Measurements from ENCODE around the gene FNDC3B. TPM values are rescaled to one million over a fixed set of nuclear protein-coding genes. Genes with fewer than 3 reads are reported as not detected.

Gene FNDC3B
- polyA plus RNA-seq, 2 of the 4 experiments (the other 2 are of a cell fraction) = 29.5 to 33.6 TPM

- TF ChIP-seq, protein P1, sequence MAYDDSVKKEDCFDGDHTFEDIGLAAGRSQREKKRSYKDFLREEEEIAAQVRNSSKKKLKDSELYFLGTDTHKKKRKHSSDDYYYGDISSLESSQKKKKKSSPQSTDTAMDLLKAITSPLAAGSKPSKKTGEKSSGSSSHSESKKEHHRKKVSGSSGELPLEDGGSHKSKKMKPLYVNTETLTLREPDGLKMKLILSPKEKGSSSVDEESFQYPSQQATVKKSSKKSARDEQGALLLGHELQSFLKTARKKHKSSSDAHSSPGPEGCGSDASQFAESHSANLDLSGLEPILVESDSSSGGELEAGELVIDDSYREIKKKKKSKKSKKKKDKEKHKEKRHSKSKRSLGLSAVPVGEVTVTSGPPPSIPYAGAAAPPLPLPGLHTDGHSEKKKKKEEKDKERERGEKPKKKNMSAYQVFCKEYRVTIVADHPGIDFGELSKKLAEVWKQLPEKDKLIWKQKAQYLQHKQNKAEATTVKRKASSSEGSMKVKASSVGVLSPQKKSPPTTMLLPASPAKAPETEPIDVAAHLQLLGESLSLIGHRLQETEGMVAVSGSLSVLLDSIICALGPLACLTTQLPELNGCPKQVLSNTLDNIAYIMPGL (CRISPR knock-in tag; IDR thresholded peaks at IDR 0.05; ENCODE audit: borderline replicate concordance) = no peak
- TF ChIP-seq ZNF302 (CRISPR knock-in tag; IDR thresholded peaks at IDR 0.05) (no peak), RFX5 (IDR thresholded peaks at IDR 0.05) (no peak), HOXB5 (CRISPR knock-in tag; IDR thresholded peaks at IDR 0.05) (no peak), CHD2 (IDR thresholded peaks at IDR 0.05; ENCODE audit: low read length, partially characterized antibody) (no peak), JUN (IDR thresholded peaks at IDR 0.05) (no peak)
These were observed 332.2 kb downstream of the FNDC3B start (continued) for GRCh38 chr3:172371544-172371943.

- POLR2A ChIA-PET = no interaction called here
- no peak overlapping the region for H3K27ac ChIP-seq
- no peak overlapping the region for H3K4me3 ChIP-seq
- no peak overlapping the region for H3K4me2 ChIP-seq
- ATAC-seq = peak in 1 of 2 experiments; percentile 16; a peak in 3 of 6 replicates
- H3K4me1 ChIP-seq = no peaks in the 10 kb centered on the region
- CTCF ChIA-PET = no interaction called here
- 97% methylated on average over 4 of the region's 4 CpGs for WGBS (ENCODE audit: missing lambda C conversion rate)
- H3K9me3 ChIP-seq = no peaks in the 10 kb centered on the region
- DNase-seq (ENCODE audit: low read depth in 1 of 2, low spot score in 1 of 2) = no peak
- TF ChIP-seq POLR2AphosphoS2 (conservative IDR thresholded peaks at IDR 0.05; ENCODE audit: low read length) (0 out of 2 replicates have a peak, but pooled peaks have one; percentile 34), FOSL2 (IDR thresholded peaks at IDR 0.05) (no peak), FOSL2 (CRISPR knock-in tag; IDR thresholded peaks at IDR 0.05) (no peak)
- no peak for FAIRE-seq
These were observed 333.5 kb downstream of the FNDC3B start for GRCh38 chr3:172372895-172373294.

GRCh38 chr3:172373912-172374311 lies 334.5 kb downstream of the FNDC3B start:
- Histone ChIP-seq H3K9me3 (no peaks in the 10 kb centered on the region), H3K4me2 (no peak overlapping the region), H3K4me1 (no peaks in the 10 kb centered on the region), H3K4me3 (no peak overlapping the region), H3K27ac (no peak overlapping the region)
- no peak for ATAC-seq
- DNase-seq (ENCODE audit: low read depth in 1 of 2, low spot score in 1 of 2) = no peak
- POLR2A ChIA-PET = no interaction called here
- CTCF ChIA-PET = interaction anchor here (0.6 kb wide), 1 partner anchor 247 kb away, joined by 3 read pairs; no protein-coding TSS in a partner anchor
- TF ChIP-seq CHD2 (IDR thresholded peaks at IDR 0.05; ENCODE audit: low read length, partially characterized antibody) (no peak), HDAC2 (IDR thresholded peaks at IDR 0.05) (no peak), GATA3 (IDR thresholded peaks at IDR 0.05; ENCODE audit: borderline replicate concordance) (no peak), EP300 (IDR thresholded peaks at IDR 0.05) (no peak), SREBF2 (IDR thresholded peaks at IDR 0.05) (no peak), PHF8 (IDR thresholded peaks at IDR 0.05; ENCODE audit: borderline replicate concordance, low read depth) (no peak), HOXB13 (CRISPR knock-in tag; IDR thresholded peaks at IDR 0.05; ENCODE audit: low read depth) (no peak), JUN (IDR thresholded peaks at IDR 0.05) (no peak), CTCF (IDR thresholded peaks at IDR 0.05) (no peak), POLR2AphosphoS2 (conservative IDR thresholded peaks at IDR 0.05; ENCODE audit: low read length) (no peak), ATOH8 (CRISPR knock-in tag; IDR thresholded peaks at IDR 0.05; ENCODE audit: low read depth) (no peak), NFE2L2 (conservative IDR thresholded peaks at IDR 0.05; ENCODE audit: low read length) (no peak), REST (IDR thresholded peaks at IDR 0.05) (no peak), KDM5A (IDR thresholded peaks at IDR 0.05) (no peak)
- 95% methylated on average over 5 of the region's 5 CpGs for WGBS (ENCODE audit: missing lambda C conversion rate)
- no peak for FAIRE-seq

Data from A549 (cell line).